ENCODE measurements around the gene ZNF560.
A peak's percentile ranks its signal among the peaks of the same experiment; 100 is the strongest.
"Not testable (repeated sequence)": the region's sequence is repeated elsewhere in the genome, so short reads cannot be mapped to it uniquely, and the experiment has no call there.

ZNF560 gene

GRCh38 chr19:9498183-9498902, at the start of gene ZNF560:
ZNF560 (minus strand) TSS chr19:9498616; CDS start chr19:9475313, 23,303 bp downstream.
- DNase-seq: no peak

DNA sequence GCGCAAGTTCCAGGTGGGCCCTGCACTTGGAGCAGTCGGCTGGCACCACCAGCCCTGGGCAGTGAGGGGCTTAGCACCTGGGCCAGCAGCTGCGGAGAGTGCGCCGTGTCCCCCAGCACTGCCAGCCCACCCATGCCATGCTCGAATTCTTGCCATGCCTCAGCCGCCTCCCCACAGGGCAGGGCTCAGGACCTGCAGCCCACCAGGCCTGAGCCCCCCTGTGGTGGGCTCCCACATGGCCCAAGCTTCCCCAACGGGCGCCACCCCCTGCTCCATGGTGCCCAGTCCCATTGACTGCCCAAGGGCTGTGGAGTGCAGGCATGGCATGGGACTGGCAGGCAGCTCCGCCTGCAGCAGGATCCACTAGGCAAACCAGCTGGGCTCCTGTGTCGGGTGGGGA, 49.5 kb upstream of the ZNF560 start:
- no peak for DNase-seq

DNA sequence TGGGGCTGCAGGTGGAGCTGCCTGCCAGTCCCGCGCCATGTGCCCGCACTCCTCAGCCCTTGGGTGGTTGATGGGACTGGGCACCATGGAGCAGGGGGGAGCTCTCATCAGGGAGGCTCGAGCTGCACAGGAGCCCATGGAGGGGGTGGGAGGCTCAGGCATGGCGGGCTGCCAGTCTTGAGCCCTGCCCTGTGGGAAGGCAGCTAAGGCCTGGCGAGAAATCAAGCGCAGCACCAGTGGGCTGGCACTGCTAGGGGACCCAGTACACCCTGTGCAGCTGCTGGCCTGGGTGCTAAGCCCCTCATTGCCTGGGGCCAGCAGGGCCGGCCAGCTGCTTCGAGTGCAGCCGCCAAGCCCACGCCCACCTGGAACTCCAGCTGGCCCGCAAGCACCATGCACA, 42.9 kb upstream of the ZNF560 start:
- DNase-seq: not testable (repeated sequence)

GRCh38 chr19:9539921-9540320, 41.5 kb upstream of the ZNF560 start:
- DNase-seq: not testable (repeated sequence)

DNA sequence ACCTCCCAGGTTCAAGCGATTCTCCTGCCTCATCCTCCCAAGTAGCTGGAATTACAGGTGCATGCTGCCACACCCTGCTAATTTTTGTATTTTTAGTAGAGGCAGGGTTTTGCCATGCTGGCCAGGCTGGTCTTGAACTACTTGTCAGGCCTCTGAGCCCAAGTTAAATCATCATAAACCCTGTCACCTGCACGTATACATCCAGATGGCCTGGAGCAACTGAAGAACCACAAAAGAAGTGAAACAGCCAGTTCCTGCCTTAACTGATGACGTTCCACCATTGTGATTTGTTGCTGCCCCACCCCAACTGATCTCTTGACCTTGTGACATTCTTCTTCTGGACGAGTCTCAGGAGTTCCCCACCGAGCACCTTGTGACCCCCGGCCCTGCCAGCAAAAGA, 40.8 kb upstream of the ZNF560 start:
- not testable (repeated sequence) for DNase-seq

DNA sequence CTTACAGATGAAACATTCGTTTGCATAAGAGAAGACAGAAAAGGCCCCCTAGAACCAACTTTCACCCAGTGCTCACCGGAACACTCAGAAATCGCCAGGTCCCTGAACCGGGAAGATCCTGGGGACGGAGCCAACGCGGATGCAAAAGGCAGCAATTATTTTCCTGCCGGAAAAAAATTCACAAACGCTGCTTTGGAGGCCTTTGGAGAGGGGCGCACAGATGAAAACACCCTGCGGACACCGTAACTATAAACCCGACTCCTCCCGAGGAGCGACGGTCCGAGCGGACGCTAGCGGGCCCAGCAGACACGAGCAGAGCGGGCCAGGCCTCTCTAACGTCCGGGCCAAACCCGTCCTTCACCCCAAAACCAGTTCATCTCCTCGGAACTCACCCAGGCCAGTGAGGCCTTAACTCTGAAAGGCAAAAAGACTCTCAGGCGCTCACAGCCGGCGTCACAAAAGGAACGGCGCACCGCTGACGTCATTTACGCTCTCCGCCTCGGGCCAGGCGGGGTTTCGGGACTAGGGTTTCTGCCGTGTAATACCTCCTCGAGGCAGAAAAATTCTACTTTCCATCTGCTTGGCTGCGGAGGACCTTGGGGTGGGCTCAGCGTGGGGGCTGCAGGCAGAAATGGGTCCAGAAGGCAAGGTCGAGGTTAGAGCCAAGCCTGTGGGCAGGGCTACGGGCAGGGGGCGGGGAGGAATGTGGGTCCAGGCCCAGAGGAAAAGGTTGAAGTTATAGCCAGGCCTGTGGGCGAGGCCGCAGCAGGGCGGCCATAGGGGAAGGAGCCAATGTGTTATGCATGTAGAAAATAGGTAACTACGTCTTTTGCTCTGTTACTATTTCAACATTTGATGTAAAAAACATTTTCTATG, 40.0 kb upstream of the ZNF560 start, which contains the start of gene ZNF426:
ZNF426 (minus strand) TSS at position 463 of the 876 bp plus-strand sequence. CDS start 2,413 bp downstream, outside the sequence.
- peak; percentile 82 for DNase-seq

GRCh38 chr19:9535934-9536333, 37.5 kb upstream of the ZNF560 start:
- no peak for DNase-seq

GRCh38 chr19:9531933-9532332, 33.5 kb upstream of the ZNF560 start:
- DNase-seq: no peak

GRCh38 chr19:9528757-9529336, 30.4 kb upstream of the ZNF560 start:
- DNase-seq: no peak

- no peak for DNase-seq
These were observed 25.6 kb upstream of the ZNF560 start for GRCh38 chr19:9523885-9524474.

DNA sequence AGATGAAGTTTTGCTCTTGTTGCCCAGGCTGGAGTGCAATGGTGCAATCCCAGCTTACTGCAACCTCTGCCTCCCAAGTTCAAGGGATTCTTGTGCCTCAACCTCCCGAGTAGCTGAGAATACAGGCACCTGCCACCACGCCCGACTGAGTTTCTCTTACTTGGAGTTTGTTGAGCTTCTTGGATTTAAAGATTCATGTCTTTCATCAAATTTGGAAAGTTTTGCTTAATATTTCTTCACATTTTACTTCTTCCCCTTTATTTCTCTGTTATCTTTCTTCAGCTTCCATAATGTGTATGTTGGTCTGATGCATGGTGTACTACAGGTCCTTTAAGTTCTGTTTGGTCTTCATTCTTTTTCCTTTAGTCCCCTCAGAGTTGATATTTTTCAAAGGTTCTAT, 8.9 kb upstream of the ZNF560 start:
- DNase-seq: no peak

GRCh38 chr19:9500796-9501195, 2.4 kb upstream of the ZNF560 start:
- no peak for DNase-seq

GRCh38 chr19:9494096-9494495, 4.3 kb downstream of the ZNF560 start:
- no peak for DNase-seq

DNA sequence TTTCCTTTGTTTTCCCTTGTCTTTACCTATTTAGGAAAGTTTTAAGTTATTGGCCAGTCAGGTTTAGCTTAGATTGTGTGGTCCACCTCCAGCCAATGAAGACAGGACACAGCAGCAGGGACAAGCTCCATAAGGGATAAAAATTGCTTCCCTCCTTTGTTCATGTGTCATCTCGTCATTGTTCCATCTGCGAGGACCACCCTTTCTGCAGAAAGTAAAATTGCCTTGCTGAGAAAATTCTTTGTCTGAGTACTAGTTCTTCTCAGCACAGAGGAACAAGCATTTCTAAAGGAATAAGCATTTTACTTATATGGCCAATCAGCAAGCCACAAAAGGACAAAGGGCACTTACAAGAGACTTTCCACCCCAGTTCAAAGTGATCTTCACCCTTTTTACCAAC, 11.4 kb downstream of the ZNF560 start:
- DNase-seq: no peak

GRCh38 chr19:9485140-9485539, 13.3 kb downstream of the ZNF560 start:
- DNase-seq: no peak

DNA sequence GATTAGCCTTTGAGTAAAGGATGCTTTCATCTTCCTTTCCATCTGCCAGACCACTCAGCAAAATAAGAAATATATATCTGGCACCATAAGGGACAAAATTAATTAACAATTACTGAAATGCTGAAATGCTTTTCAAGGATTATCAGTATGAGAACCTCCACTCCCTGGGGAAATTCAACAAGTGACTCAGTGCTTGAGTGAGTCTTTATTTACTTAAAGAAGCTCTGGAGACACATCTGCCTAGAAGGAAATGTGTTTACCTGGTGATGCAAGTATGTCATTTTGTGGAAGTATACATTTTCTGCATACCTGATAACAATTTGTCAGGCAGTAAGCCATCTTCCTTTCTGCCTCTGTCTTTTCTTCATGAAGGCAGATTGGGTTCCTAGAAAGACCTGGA, 23.4 kb downstream of the ZNF560 start:
- no peak for DNase-seq

DNA sequence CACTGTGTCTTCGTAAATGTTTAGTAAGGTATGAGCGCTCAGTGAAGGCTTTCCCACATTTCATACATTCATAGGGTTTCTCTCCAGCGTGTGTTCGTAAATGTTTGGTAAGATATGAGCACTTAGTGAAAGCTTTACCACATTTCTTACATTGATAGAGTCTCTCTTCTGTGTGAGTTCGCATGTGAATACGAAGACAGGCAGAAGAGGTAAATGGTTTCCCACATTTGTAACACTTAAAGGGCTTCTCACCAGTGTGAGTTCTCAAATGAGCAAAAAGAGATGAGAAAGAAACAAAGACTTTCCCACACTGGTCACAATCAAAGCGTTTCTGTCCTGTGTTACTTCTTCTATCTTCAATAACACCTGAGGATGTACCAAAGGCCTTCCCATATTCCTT, 31.3 kb downstream of the ZNF560 start:
- no peak for DNase-seq

GRCh38 chr19:9461938-9462337, 36.5 kb downstream of the ZNF560 start:
- DNase-seq: no peak

DNA sequence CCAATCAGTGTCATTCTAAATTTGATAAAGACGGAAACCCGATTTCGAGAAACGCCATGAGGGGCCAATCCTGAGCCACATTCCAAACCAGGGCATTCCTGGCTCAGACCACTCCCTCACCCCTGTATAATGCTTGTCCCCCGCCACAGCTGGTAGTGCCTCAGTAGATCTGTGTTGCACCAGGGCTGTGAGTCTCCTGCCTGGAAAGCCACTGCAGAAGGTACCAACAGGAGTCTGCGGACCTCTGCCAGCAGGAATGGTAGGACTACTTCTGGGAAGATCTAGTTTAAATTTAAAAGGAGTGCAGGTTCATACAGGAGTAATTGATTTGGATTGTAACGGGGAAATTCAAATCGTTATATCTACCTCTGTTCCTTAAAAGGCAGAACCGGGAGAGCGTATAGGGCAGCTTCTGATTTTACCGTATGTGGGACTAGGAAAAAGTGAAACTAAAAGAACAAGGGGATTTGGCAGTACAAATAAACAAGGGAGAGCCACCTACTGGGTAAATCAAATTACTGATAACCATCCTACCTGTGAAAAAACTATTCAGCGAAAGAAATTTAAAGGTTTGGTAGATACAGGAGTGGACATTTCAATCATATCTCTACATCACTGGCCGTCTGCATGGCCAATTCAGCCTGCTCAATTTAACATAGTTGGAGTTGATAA, 42.3 kb downstream of the ZNF560 start:
- DNase-seq: no peak

DNA sequence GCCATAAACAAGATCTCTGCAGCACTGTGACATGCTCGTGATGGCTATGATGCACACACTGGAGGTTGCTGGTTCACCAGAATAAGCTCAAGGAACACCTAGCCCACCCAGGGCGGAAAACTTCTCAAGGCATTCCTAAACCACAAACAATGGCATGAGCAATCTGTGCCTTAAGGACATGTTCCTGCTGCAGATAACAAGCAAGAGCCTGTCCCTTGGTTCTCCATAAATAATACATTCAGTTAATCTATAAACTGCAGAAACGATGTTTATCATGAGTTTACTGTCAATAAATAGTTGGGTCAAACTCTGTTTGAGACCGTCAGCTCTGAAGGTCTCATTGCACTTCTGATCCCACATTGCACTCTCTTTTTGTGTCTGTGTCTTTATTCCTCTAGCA, 44.5 kb downstream of the ZNF560 start:
- no peak for DNase-seq

GRCh38 chr19:9445037-9445436, 53.4 kb downstream of the ZNF560 start:
- DNase-seq: no peak

- no peak for DNase-seq
These were observed 62.1 kb downstream of the ZNF560 start for GRCh38 chr19:9436358-9436757.

All from NCI-H1092 treated with DMSO at 0.1 percent for 48 hours (cell line).